ENCODE results near the gene FOLR1.

DNA sequence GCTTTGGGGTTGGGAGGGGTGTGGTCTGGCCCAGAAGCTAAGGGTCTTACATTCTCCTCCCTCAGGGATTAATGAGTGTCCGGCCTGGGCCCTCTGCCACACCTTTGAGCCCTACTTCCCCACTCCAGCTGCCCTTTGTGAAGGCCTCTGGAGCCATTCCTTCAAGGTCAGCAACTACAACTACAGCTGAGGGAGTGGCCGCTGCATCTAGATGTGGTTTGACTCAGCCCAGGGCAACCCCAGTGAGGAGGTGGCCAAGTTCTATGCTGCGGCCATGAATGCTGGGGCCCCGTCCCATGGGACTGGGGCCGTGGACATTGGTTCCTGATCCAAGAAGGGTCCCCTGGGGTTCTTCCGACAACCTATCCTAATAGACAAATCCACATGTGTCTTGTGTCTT, 14.3 kb upstream of the FOLR1 start:
- TF ChIP-seq POLR2AphosphoS5 (IDR thresholded peaks at IDR 0.05; ENCODE audit: borderline replicate concordance, low read depth, low read length) = no peak
- TF ChIP-seq EZH2 (IDR thresholded peaks at IDR 0.05) = no peak
- no peak for TF ChIP-seq FOXP2 (optimal IDR thresholded peaks at IDR 0.05; ENCODE audit: control extremely low read depth, extremely low read length, insufficient read depth)
